Erythroblast (primary cell): ENCODE results near the gene CNN1.

Source experiments
- GATA1 ChIP-seq: IDR thresholded peaks from 2 replicates; pipeline ENCODE4 v1.6.1; 2011; ENCODE audit warnings: low read depth, mild to moderate bottlenecking, control low read depth, low read length, moderate library complexity
- POLR2A ChIP-seq: IDR thresholded peaks from 2 replicates; pipeline ENCODE4 v1.6.1; 2011; ENCODE audit warnings: mild to moderate bottlenecking, low read length

- TF ChIP-seq POLR2A (no peak), GATA1 (no peak)
These were observed 8.2 kb upstream of the CNN1 start for GRCh38 chr19:11530432-11530831.
